Body of pancreas (tissue), 4 donors: ENCODE measurements around the gene GATAD2A. TPM values are rescaled to one million over a fixed set of nuclear protein-coding genes. Genes with fewer than 3 reads are reported as not detected.

Experiments
- ATAC-seq: fragments of 150-250 bp; one replicate; pipeline ENCODE4 v1.9.1; 2016
- DNase-seq, 4 donors: peaks; one replicate each; pipeline ENCODE4 v3.0.0-alpha.2; 2019
- H3K27ac ChIP-seq, 4 donors: fragments of 200-600 bp; sonication (generic); 1 replicate in 3 of 4; 2 replicates in 1 of 4; pipeline versions ENCODE4 v1.5.1 to v1.6.1; 2016 to 2019; ENCODE audit warnings: mild to moderate bottlenecking in 1 of 4, mixed read lengths in 1 of 4, moderate library complexity in 1 of 4
- H3K27me3 ChIP-seq, 2 donors: fragments of 200-600 bp; sonication (generic); one replicate each; pipeline ENCODE4 v1.6.0; 2016; ENCODE audit warnings: mild to moderate bottlenecking in 1 of 2
- H3K36me3 ChIP-seq, 2 donors: fragments of 200-600 bp; sonication (generic); replicated peaks in 1 of 2; 2 replicates each; pipeline ENCODE4 v1.5.1; 2016; ENCODE audit warnings: low read depth in 2 of 2; ENCODE audit not compliant: insufficient read depth in 1 of 2
- H3K4me1 ChIP-seq: fragments of 200-600 bp; sonication (generic); one replicate; pipeline ENCODE4 v1.6.0; 2016
- H3K4me3 ChIP-seq, 2 donors: fragments of 200-600 bp; sonication (generic); 1 replicate in 1 of 2; 2 replicates in 1 of 2; pipeline ENCODE4 v1.5.1; 2016 to 2019
- H3K9me3 ChIP-seq, 3 donors: fragments of 200-600 bp; sonication (generic); 1 replicate in 2 of 3; 2 replicates in 1 of 3; pipeline ENCODE4 v1.5.1; 2016
- CTCF ChIP-seq, 7 experiments: fragments of 450-650 bp in 4 of 7; fragments of 200-600 bp in 3 of 7; sonication (generic) in 3 of 7; IDR thresholded peaks; one replicate each; pipeline ENCODE4 v1.5.1; 2016 to 2019; ENCODE audit warnings: antibody characterized with exemption in 7 of 7
- POLR2A ChIP-seq, 3 donors: fragments of 450-650 bp; IDR thresholded peaks; one replicate each; pipeline ENCODE4 v1.6.1; 2016; ENCODE audit warnings: antibody characterized with exemption in 3 of 3, mild to moderate bottlenecking in 2 of 3
- WGBS, 2 donors: methylation state at CpG; one replicate each; pipeline ENCODE4 v1.1.5; 2017; 5-methylcytosine and 5-hydroxymethylcytosine counted together
- intact Hi-C: fragments of 100-400 bp; cut with DNase I; formaldehyde crosslinking; loops from one replicate; pipeline ENCODE4 v1.15.1; 2023
- total RNA-seq, 2 donors: library from RNA; depleted of rRNA; stranded (reverse); fragments of >200 nt; gene quantifications; one replicate each; pipeline ENCODE4 v1.1.0, GENCODE V29; 2016

The GATAD2A gene
- total RNA-seq, 2 donors from 2014 or later: 30.0 to 35.8 TPM

- WGBS, 2 donors: 91 to 96% methylated on average over 12 to 34 of the region's 34 CpGs
- TF ChIP-seq CTCF (IDR thresholded peaks at IDR 0.05): no peak
- TF ChIP-seq POLR2A (IDR thresholded peaks at IDR 0.05): no peak
- Histone ChIP-seq H3K4me1 (no peaks in the 10 kb centered on the region), H3K36me3 (peaks cover 13 to 25% of the 10 kb centered on the region in 2 donors), H3K9me3 (no peaks in the 10 kb centered on the region), H3K27me3 (no peaks in the 10 kb centered on the region), H3K27ac (no peak overlapping the region), H3K4me3 (no peak overlapping the region)
- intact Hi-C loops: no loop called here
- ATAC-seq: no peak
- DNase-seq: no peak
These were observed 95.6 kb downstream of the GATAD2A start for GRCh38 chr19:19500975-19501644.

- TF ChIP-seq POLR2A (IDR thresholded peaks at IDR 0.05) (no peak), CTCF (IDR thresholded peaks at IDR 0.05) (no peak)
- intact Hi-C loops: no loop called here
- H3K36me3 ChIP-seq: peaks cover 13 to 20% of the 10 kb centered on the region in 2 donors
- ATAC-seq: no peak
- DNase-seq: no peak
- H3K27ac ChIP-seq: no peak overlapping the region
- H3K27me3 ChIP-seq: no peaks in the 10 kb centered on the region
- H3K9me3 ChIP-seq: no peaks in the 10 kb centered on the region
- WGBS, 2 donors: 95% methylated on average over 26 of the region's 26 CpGs
- no peak overlapping the region for H3K4me3 ChIP-seq
- H3K4me1 ChIP-seq: no peaks in the 10 kb centered on the region
These were observed 96.3 kb downstream of the GATAD2A start for GRCh38 chr19:19501798-19502197.

GRCh38 chr19:19502281-19502680, 96.8 kb downstream of the GATAD2A start:
- no peak for DNase-seq
- no peak for TF ChIP-seq CTCF (IDR thresholded peaks at IDR 0.05)
- no peak for TF ChIP-seq POLR2A (IDR thresholded peaks at IDR 0.05)
- Histone ChIP-seq H3K36me3 (peaks cover 13 to 20% of the 10 kb centered on the region in 2 donors), H3K4me1 (no peaks in the 10 kb centered on the region), H3K9me3 (no peaks in the 10 kb centered on the region), H3K27me3 (no peaks in the 10 kb centered on the region), H3K27ac (no peak overlapping the region), H3K4me3 (no peak overlapping the region)
- no peak for ATAC-seq
- WGBS, 2 donors: 93 to 100% methylated on average over 13 to 19 of the region's 19 CpGs
- intact Hi-C loops: no loop called here

GRCh38 chr19:19502808-19503602, 97.5 kb downstream of the GATAD2A start:
- Histone ChIP-seq H3K36me3 (peaks cover 13 to 20% of the 10 kb centered on the region in 2 donors), H3K9me3 (no peaks in the 10 kb centered on the region), H3K4me3 (no peak overlapping the region), H3K4me1 (no peaks in the 10 kb centered on the region), H3K27ac (no peak overlapping the region), H3K27me3 (no peaks in the 10 kb centered on the region)
- intact Hi-C loops: no loop called here
- ATAC-seq: no peak
- no peak for DNase-seq
- no peak for TF ChIP-seq CTCF (IDR thresholded peaks at IDR 0.05)
- no peak for TF ChIP-seq POLR2A (IDR thresholded peaks at IDR 0.05)
- WGBS, 2 donors: 86 to 87% methylated on average over 18 of the region's 18 CpGs
